GM18861 (cell line): ENCODE measurements around the gene MTRF1.
A peak's percentile ranks its signal among the peaks of the same experiment; 100 is the strongest.

Experiments
- ATAC-seq: cut with Tn5 transposase; IDR thresholded peaks from one replicate; pipeline ENCODE4 v1.9.1; 2021; ENCODE audit not compliant: unreplicated experiment

MTRF1 gene

DNA sequence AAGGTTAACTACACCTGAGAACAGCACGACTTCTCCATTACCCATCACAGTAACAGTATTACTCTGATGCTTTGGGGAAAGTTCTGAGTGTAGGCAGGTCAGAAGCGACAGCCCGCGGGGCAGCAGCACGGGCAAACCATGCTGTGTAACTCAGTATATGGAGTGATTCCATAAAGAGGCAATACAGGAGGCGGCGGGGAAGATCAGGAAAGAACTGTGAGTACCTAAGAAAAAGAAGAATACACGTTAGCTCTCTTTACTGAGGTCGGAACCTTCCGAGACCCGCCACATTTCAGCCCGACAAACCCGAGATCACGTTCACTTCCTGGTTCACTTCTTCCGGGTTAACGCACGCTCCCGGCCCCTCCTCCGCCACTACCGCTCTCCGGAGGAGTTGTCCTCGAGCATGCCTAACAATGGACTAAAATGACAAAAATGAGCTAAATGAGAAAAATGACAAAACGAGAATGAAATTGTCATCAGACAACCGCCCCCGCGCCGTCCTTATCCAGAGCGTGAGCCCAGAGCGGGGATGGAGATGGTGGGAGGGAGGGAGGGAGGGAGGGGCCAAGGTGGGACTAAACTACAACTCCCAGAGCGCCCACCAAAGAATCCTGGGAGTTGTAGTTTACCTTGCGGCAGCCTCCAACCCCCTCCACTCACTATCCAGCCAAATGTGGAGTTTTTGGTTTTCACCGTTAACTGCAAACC lies at the start of gene MTRF1:
TSS of gene MTRF1 (minus strand) at position 316 of the 711 bp plus-strand sequence. CDS start 2,669 bp downstream, outside the sequence.
- peak; percentile 75 for ATAC-seq

- ATAC-seq, result no peak
Measured at GRCh38 chr13:41313117-41313516, 49.7 kb upstream of the MTRF1 start.

DNA sequence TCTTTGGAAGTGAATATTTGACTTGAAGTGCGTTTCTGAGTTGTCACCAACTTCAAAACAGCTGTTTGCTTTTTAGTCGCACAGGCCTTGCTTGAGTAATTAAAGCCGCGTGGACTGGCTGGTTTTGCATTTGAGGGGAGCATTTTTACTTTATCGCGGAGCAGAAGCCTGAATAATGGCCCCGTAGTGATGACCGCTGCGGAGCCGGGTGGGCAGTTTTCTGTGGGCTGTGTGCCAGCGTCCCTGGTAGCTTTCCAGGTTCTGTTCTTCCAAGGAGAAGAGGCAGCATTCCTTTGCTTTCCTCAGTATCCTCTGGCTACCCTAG lies 48.8 kb upstream of the MTRF1 start:
- peak; percentile 19 for ATAC-seq

- peak; percentile 29 for ATAC-seq
Measured at GRCh38 chr13:41311406-41312175, 48.2 kb upstream of the MTRF1 start.

DNA sequence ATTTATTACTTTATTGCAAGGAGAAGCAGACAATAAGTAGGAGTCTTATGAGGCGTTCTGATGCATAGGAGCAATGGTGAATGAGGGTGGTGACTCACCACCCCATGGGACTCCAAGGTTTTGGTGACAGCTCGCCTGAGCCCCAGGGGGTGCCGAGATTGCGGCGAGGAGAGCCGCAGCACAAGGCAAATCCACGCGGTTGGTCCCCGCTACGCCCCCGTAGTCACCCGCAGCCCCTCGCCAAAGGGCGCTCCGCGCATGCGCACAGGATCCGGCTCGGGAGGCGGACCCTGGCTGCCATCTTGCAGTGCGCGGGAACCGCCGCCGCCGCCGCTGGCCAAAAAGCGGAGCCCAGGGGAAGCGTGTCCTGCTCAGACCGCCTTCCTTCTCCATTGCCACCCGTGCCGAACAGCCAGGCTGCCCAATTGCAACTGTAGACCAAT lies 47.6 kb upstream of the MTRF1 start, which contains the start of gene NAA16:
TSS of gene NAA16 (plus strand) at position 305 of the 443 bp plus-strand sequence. CDS start 262 bp downstream, outside the sequence.
- ATAC-seq, result peak; percentile 64

- ATAC-seq, result no peak
Measured at GRCh38 chr13:41307884-41308640, 44.7 kb upstream of the MTRF1 start.

GRCh38 chr13:41306271-41307145 lies 43.1 kb upstream of the MTRF1 start:
- no peak for ATAC-seq

DNA sequence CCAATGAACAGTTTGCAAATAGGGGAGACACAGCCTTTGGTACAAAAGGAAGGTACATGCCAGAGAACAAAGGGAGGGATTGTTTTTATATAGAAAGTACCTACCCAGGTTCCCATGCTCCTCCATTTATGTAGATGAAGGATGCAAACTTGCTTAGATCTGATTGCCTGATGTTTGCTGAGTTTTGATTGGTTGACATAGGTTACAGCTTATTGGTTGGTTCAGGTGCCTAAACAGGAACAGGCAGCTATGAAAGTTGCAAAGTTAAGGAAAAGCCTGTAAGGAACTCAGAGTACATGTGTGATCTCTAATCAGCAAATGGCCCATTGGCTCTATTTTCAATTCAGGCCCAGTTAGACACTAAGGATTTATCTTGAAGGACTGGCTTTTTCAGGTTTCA lies 41.2 kb upstream of the MTRF1 start:
- no peak for ATAC-seq

GRCh38 chr13:41302743-41303142 lies 39.4 kb upstream of the MTRF1 start:
- ATAC-seq, result no peak

- ATAC-seq, result no peak
Measured at GRCh38 chr13:41299316-41300094, 36.1 kb upstream of the MTRF1 start.

DNA sequence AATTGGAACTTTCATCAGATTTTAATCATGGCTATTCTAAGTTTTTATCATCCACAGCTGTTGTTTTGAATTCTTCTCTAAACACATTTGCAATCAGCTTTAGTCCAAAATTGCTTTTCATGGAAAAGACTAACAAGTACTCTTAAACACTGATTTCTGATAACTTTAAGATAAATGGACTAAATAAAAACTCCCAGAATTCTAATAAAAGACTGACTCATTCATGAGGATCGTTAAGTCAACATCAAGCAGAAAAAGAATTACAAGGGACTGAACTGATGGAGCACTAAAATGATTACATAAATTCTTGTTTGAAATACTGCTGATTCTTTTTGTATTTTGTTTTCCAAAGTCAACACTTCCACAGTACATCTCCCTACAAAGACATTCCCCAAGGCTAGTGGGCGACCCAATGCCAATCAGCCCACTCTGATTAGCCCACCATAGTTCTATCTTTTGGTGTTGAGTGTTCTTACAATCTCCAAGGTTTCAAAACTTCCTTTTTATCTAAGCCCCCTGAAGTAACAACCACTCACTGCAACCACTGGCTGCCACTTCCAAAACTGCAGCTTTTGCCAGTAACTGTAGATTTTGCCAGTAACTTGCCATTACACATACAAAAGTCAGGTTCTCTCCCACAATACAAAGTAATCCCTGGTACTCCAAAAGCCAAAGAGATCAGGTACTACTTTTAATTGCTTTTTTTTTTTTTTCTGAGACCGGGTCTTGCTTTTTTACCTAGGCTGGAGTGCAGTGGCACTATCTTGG lies 33.7 kb upstream of the MTRF1 start:
- ATAC-seq, result no peak

DNA sequence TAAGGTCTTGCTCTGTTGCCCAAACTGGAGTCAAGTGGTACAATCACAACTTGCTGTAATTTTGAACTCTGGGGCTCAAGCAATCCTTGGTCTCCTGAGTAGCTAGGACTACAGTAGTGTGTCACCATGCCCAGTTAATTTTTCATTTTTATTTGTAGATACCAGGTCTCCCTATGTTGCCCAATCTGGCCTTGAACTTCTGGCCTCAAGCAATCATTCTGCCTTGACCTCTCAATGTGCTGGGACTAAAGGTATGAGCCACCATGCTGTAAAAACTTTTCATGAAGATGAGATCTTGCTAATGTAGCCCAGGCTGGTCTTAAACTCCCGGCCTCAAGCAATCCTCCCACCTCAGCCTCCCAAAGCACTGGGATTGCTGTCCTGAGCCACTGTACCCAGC lies 32.6 kb upstream of the MTRF1 start:
- no peak for ATAC-seq

DNA sequence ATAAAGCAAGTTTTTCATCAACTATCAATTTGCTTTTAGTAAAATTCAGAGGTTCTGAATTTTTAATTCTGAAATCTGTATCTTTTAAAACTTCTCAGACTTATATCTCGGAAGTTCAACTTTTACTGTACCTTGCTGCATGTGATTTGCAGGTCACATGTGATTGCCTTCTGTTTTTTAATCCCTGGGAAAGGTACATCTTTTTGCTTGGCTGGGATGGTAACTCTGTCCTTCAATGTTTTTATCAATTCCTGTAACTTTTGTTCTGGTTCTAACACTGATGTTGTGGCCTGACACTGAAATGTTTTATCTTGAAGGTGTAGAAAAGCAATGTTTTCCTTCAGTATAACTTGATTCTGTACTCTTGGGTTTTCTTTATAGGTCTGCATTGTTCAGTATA lies 31.5 kb upstream of the MTRF1 start:
- ATAC-seq, result no peak

- no peak for ATAC-seq
Measured at GRCh38 chr13:41293272-41293671, 29.9 kb upstream of the MTRF1 start.

GRCh38 chr13:41291246-41291645 lies 27.9 kb upstream of the MTRF1 start:
- no peak for ATAC-seq

DNA sequence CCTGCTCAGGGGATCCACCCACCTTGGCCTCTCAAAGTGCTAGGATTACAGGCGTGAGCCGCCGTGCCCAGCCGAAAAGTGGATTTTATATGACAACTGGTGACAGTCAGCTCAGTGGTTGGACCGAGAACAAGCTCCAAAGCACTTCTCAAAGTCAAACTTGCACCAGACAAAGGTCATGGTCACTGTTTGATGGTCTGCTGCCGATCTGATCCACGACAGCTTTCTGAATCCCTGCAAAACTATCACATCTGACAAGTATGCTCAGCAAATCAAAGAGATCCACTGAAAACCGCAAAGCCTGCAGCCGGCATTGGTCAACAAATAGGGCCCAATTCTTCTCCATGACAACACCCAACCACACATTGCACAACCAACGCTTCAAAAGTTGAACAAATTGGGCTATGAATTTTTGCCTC lies 26.1 kb upstream of the MTRF1 start:
- ATAC-seq, result no peak

DNA sequence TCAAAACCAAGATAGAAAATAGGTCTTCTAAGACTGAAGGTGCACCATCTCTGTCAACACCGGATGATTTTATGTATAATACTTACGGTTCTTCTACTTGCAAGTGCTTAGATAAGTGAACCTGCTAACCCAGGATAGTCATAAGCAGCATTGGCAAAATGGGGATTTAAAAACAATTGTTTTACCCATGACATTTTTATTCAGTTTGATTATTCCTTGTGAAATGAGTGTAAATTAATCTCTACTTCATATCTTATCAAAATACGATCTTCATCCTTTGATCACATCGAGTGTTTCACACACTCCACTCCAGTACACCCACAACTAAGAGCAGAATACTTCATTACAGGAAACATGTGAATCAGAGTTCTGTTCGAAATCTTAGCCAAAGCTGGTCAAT lies 23.0 kb upstream of the MTRF1 start:
- ATAC-seq, result no peak

DNA sequence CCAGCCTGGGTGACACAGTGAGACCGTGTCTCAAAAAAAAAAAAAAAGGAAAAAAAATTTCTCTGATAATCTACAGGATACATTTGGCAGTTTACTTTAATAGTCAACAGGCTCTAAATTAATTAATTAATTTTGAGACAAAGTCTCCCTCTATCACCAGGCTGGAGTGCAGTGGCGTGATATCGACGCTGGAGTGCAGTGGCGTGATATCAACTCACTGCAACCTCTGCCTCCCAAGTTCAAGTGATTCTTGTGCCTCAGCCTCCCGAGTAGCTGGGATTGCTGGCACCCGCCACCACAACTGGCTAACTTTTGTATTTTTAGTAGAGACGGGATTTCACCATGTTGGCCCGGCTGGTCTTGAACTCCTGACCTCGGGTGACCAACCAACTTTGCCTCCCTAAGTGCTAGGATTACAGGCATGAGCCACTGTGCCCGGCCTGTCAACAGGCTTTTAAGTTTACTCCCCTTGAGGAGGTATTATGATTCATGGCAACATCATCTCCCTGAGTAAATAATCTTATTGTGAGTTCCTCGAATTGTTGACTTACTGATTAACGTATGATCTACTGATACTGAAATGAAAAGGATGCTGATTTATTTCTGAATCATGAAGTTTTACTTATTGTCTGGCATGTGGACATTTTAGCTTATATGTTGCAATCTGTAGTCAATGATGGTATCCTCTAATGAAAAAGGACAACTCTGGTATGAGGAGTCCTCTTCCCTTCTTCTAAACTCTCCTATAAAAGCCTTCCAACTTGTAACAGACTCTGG lies 21.3 kb upstream of the MTRF1 start:
- ATAC-seq, result no peak
